Measurements from ENCODE around the gene DYRK3. TPM values are rescaled to one million over a fixed set of nuclear protein-coding genes. Genes with fewer than 3 reads are reported as not detected.

The DYRK3 gene
- total and polyA plus RNA-seq, 9 of the 15 experiments (the other 6 are each of a cell fraction or from before 2014, with no cell fraction given), result 4.5 to 33.7 (median 25.7) TPM

- TF ChIP-seq CREM (IDR thresholded peaks at IDR 0.05; ENCODE audit: low read depth) (0 out of 2 replicates have a peak, but pooled peaks have one; percentile 22), TAF9B (IDR thresholded peaks at IDR 0.05; ENCODE audit: partially characterized antibody) (no peak), GATAD2A (IDR thresholded peaks at IDR 0.05) (0 out of 2 replicates have a peak, but pooled peaks have one; percentile 24), MAFK (IDR thresholded peaks at IDR 0.05; ENCODE audit: low read length) (no peak), ZNF639 (CRISPR knock-in tag; conservative IDR thresholded peaks at IDR 0.05 in 1 of 2, IDR thresholded peaks at IDR 0.05 in 1 of 2) (no peak), POLR2G (IDR thresholded peaks at IDR 0.05; ENCODE audit: low read depth, low read length) (0 out of 2 replicates have a peak, but pooled peaks have one; percentile 37), ZC3H8 (IDR thresholded peaks at IDR 0.05) (no peak), ZFX (CRISPR knock-in tag; IDR thresholded peaks at IDR 0.05) (peak; percentile 43; the same call in 1 of the 2 replicates), ATF6 (CRISPR knock-in tag; IDR thresholded peaks at IDR 0.05) (no peak), ZNF212 (CRISPR knock-in tag; IDR thresholded peaks at IDR 0.05) (no peak)
- TF ChIP-seq, protein P1, sequence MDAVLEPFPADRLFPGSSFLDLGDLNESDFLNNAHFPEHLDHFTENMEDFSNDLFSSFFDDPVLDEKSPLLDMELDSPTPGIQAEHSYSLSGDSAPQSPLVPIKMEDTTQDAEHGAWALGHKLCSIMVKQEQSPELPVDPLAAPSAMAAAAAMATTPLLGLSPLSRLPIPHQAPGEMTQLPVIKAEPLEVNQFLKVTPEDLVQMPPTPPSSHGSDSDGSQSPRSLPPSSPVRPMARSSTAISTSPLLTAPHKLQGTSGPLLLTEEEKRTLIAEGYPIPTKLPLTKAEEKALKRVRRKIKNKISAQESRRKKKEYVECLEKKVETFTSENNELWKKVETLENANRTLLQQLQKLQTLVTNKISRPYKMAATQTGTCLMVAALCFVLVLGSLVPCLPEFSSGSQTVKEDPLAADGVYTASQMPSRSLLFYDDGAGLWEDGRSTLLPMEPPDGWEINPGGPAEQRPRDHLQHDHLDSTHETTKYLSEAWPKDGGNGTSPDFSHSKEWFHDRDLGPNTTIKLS (IDR thresholded peaks at IDR 0.05; ENCODE audit: borderline replicate concordance, low read depth), result no peak
- TF ChIP-seq, protein P2, sequence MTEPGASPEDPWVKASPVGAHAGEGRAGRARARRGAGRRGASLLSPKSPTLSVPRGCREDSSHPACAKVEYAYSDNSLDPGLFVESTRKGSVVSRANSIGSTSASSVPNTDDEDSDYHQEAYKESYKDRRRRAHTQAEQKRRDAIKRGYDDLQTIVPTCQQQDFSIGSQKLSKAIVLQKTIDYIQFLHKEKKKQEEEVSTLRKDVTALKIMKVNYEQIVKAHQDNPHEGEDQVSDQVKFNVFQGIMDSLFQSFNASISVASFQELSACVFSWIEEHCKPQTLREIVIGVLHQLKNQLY (CRISPR knock-in tag; conservative IDR thresholded peaks at IDR 0.05), result no peak
Measured at GRCh38 chr1:206658264-206658980, 23.1 kb downstream of the DYRK3 start (continued).
